Measurements from ENCODE around the gene DDX46. TPM values are rescaled to one million over a fixed set of nuclear protein-coding genes. Genes with fewer than 3 reads are reported as not detected.

The DDX46 gene
- total RNA-seq, 4 donors from 2014 or later: 29.1 to 41.3 (median 36.8) TPM

DNA sequence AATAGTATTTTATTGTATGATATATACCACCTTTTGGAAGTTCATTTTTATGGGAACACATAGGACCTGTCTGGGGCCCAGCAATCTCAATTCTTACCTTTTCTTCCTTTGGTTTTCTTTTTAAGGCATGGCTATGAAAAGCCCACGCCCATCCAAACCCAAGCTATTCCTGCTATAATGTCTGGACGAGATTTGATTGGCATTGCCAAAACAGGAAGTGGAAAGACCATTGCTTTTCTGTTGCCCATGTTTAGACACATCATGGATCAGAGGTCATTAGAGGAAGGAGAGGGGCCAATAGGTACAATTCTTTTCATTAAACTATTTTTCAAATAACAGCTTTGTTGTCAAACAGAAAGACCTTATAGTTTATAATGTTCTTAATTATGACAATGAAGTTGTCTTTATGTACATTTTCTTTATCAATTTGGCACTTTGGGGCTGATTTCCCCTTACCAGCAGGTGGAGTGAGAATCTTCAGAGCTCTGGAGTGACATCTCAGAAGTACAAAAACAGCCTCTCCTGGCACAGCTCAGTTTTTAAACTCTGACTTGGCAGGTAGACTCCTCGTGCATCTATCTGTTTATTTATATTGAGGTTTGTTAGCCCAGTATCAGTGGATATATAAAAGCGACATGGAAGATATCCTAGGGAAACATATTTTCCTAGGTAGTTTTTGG is 25.8 kb downstream of the DDX46 start:
- Histone ChIP-seq H3K4me1 (no peaks in the 10 kb centered on the region), H3K27ac (no peak overlapping the region), H3K27me3 (no peaks in the 10 kb centered on the region), H3K36me3 (peaks cover 0 to 97% of the 10 kb centered on the region in 2 donors), H3K4me3 (no peak overlapping the region), H3K9me3 (no peaks in the 10 kb centered on the region)
- in situ Hi-C loops (cut with MboI; ENCODE audit: low sequenced_read_pairs in 4 of 4) (no loop called here), intact Hi-C loops (cut with DNase I; ENCODE audit: low total_unique reads) (no loop called here)
- TF ChIP-seq CTCF (IDR thresholded peaks at IDR 0.05 in 4 of 5, conservative IDR thresholded peaks at IDR 0.05 in 1 of 5) (no peak), POLR2A (IDR thresholded peaks at IDR 0.05) (no peak)
- DNase-seq: no peak
- no peak for ATAC-seq

- in situ Hi-C loops (cut with MboI; ENCODE audit: low sequenced_read_pairs in 4 of 4) (no loop called here), intact Hi-C loops (cut with DNase I; ENCODE audit: low total_unique reads) (no loop called here)
- ATAC-seq (no peak), DNase-seq (no peak)
- no peaks in the 10 kb centered on the region for H3K27me3 ChIP-seq
- no peaks in the 10 kb centered on the region for H3K9me3 ChIP-seq
- H3K4me3 ChIP-seq: no peak overlapping the region
- H3K4me1 ChIP-seq: no peaks in the 10 kb centered on the region
- TF ChIP-seq POLR2A (IDR thresholded peaks at IDR 0.05) (no peak), CTCF (IDR thresholded peaks at IDR 0.05 in 4 of 5, conservative IDR thresholded peaks at IDR 0.05 in 1 of 5) (no peak)
- no peak overlapping the region for H3K27ac ChIP-seq
- peaks cover 0 to 97% of the 10 kb centered on the region in 2 donors for H3K36me3 ChIP-seq
Measured at GRCh38 chr5:134784946-134785620, 26.5 kb downstream of the DDX46 start.

DNA sequence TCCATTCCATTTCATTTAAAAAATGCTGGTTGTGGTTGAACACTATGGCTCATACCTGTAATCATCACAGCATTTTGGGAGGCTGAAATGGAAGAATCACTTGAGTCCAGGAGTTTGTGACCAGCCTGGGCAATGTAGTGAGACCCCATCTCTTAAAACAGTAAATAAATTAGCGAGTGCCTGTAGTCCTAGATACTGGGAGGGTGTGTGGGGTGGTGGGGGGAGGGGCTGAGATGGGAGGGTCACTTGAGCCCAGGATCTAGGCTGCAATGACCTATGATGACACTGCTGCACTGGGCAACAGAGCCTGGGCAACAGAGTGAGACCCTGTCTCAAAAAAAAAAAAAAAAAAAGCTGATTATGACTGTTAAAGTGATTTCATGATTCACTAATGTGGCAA is 29.1 kb downstream of the DDX46 start:
- DNase-seq: no peak
- Histone ChIP-seq H3K9me3 (no peaks in the 10 kb centered on the region), H3K36me3 (peaks cover 0 to 97% of the 10 kb centered on the region in 2 donors), H3K4me1 (no peaks in the 10 kb centered on the region), H3K27me3 (no peaks in the 10 kb centered on the region), H3K27ac (no peak overlapping the region), H3K4me3 (no peak overlapping the region)
- intact Hi-C loops (cut with DNase I; ENCODE audit: low total_unique reads) (no loop called here), in situ Hi-C loops (cut with MboI; ENCODE audit: low sequenced_read_pairs in 4 of 4) (no loop called here)
- TF ChIP-seq CTCF (IDR thresholded peaks at IDR 0.05 in 4 of 5, conservative IDR thresholded peaks at IDR 0.05 in 1 of 5) (no peak), POLR2A (IDR thresholded peaks at IDR 0.05) (no peak)
- no peak for ATAC-seq

DNA sequence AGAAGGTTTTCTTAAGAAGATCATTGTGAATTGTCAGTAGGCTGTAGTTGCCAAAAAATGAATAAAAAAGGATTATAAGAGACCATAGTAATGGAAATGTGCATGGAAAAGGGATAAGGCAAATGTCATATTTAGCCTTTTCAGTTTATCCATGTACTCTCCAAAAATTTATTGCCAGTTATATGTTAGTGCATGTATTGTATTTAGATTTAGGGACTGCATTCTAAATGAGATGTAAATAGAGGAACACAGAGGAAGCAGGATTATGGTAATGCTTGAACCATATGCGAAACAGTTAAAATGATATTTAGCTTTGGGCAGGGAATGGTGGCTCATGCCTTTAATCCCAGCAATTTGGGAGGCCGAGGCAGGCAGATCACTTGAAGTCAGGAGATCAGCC is 33.0 kb downstream of the DDX46 start:
- Histone ChIP-seq H3K4me1 (no peaks in the 10 kb centered on the region), H3K27ac (no peak overlapping the region), H3K9me3 (no peaks in the 10 kb centered on the region), H3K4me3 (no peak overlapping the region), H3K36me3 (peaks cover 2 to 90% of the 10 kb centered on the region in 2 donors), H3K27me3 (no peaks in the 10 kb centered on the region)
- no peak for ATAC-seq
- in situ Hi-C loops (cut with MboI; ENCODE audit: low sequenced_read_pairs in 4 of 4) (no loop called here), intact Hi-C loops (cut with DNase I; ENCODE audit: low total_unique reads) (no loop called here)
- DNase-seq: no peak
- TF ChIP-seq CTCF (IDR thresholded peaks at IDR 0.05 in 4 of 5, conservative IDR thresholded peaks at IDR 0.05 in 1 of 5) (no peak), POLR2A (IDR thresholded peaks at IDR 0.05) (no peak)
